ENCODE results near the gene XPC.

XPC gene

DNA sequence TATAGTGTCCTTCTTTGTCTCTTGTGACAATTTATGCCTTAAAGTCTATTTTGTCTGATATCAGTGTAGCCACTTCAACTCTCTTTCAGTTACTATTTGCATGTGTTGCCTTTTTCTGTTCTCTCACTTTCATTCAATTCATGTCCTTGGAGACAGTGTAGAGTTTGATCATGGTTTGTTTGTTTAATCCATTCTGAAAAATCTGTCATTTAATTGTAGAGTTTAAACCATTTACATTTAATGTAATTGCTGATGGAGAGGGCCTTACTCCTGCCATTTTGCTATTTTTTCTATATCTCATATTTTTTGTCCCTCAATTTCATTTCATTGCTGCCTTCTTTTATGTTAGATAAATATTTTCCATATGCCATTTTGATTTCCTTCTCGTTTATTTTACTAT, 42.5 kb upstream of the XPC start:
- TF ChIP-seq SIN3A (IDR thresholded peaks at IDR 0.05; ENCODE audit: borderline replicate concordance, insufficient read depth, low read length), result no peak
- TF ChIP-seq FOXP2 (optimal IDR thresholded peaks at IDR 0.05; ENCODE audit: borderline replicate concordance, extremely low read depth, extremely low read length, insufficient read depth), result no peak
- no peak for TF ChIP-seq POLR2AphosphoS5 (IDR thresholded peaks at IDR 0.05; ENCODE audit: low read depth, low read length)
- no peak for TF ChIP-seq TAF1 (IDR thresholded peaks at IDR 0.05; ENCODE audit: borderline replicate concordance, insufficient read depth, low read length)
- TF ChIP-seq, protein P1, sequence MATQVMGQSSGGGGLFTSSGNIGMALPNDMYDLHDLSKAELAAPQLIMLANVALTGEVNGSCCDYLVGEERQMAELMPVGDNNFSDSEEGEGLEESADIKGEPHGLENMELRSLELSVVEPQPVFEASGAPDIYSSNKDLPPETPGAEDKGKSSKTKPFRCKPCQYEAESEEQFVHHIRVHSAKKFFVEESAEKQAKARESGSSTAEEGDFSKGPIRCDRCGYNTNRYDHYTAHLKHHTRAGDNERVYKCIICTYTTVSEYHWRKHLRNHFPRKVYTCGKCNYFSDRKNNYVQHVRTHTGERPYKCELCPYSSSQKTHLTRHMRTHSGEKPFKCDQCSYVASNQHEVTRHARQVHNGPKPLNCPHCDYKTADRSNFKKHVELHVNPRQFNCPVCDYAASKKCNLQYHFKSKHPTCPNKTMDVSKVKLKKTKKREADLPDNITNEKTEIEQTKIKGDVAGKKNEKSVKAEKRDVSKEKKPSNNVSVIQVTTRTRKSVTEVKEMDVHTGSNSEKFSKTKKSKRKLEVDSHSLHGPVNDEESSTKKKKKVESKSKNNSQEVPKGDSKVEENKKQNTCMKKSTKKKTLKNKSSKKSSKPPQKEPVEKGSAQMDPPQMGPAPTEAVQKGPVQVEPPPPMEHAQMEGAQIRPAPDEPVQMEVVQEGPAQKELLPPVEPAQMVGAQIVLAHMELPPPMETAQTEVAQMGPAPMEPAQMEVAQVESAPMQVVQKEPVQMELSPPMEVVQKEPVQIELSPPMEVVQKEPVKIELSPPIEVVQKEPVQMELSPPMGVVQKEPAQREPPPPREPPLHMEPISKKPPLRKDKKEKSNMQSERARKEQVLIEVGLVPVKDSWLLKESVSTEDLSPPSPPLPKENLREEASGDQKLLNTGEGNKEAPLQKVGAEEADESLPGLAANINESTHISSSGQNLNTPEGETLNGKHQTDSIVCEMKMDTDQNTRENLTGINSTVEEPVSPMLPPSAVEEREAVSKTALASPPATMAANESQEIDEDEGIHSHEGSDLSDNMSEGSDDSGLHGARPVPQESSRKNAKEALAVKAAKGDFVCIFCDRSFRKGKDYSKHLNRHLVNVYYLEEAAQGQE (IDR thresholded peaks at IDR 0.05; ENCODE audit: insufficient read depth in 1 of 2, low read depth in 2 of 2, low read length in 2 of 2), result no peak

DNA sequence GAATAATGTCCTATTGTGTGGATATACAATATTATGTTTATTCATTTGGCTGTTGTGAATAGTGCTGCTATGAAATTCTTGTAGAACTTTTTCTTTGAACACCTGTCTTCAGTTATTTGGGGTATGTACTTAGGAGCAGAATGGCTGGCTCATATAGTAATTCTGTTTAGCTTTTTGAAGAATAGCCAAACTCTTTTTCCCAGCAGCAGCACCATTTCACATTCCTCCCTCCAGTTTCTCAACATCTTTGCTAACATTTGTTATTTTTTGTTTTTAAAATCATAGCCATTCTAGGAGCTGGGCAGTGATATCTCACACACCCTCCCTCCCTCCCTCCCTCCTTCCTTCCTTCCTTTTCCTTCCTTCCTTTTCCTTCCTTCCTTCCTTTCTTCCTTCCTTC, 40.0 kb upstream of the XPC start:
- TF ChIP-seq, protein P1 (IDR thresholded peaks at IDR 0.05; ENCODE audit: insufficient read depth in 1 of 2, low read depth in 2 of 2, low read length in 2 of 2), result no peak
- no peak for TF ChIP-seq TAF1 (IDR thresholded peaks at IDR 0.05; ENCODE audit: borderline replicate concordance, insufficient read depth, low read length)
- TF ChIP-seq POLR2AphosphoS5 (IDR thresholded peaks at IDR 0.05; ENCODE audit: low read depth, low read length), result no peak
- no peak for TF ChIP-seq SIN3A (IDR thresholded peaks at IDR 0.05; ENCODE audit: borderline replicate concordance, insufficient read depth, low read length)
- TF ChIP-seq FOXP2 (optimal IDR thresholded peaks at IDR 0.05; ENCODE audit: borderline replicate concordance, extremely low read depth, extremely low read length, insufficient read depth), result no peak

DNA sequence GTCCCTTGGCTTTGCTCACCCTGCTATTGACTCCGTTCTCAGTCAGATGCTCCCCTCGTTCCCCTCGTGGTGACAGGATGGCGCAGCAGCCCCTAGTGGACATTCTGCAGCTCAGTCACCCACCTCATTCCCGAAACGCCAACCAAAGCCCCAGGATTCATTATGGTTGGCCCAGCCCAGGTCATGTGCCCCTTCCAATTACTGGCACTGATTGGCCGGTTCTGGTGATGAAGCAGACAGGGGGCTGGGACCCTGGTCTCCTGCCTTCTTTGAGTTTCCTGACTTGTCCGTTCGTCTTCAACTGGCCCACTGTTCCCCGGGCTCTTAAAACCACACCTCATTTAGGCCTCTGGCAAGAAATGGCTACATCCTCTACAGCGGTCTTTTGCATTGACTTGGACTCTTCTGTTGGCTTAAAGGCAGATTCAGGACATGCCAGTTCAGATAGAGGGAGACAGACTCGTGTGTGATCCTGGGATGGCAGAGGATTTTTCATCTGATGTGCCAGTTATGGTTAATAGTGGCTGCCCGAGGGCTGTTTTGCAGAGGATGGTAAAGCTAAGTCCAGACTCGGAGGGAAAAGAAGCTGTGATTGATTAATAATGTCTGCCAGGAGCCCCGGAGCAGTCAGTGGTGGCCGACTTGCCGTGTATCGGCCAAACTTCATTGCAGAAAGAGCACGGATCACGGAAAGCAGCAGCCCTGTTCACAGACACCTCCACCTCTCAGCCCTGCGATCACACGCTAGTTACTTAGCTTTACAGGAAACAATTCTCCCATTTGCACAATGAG, 38.1 kb upstream of the XPC start:
- TF ChIP-seq, protein P1 (IDR thresholded peaks at IDR 0.05; ENCODE audit: insufficient read depth in 1 of 2, low read depth in 2 of 2, low read length in 2 of 2), result no peak
- TF ChIP-seq SIN3A (IDR thresholded peaks at IDR 0.05; ENCODE audit: borderline replicate concordance, insufficient read depth, low read length), result no peak
- TF ChIP-seq TAF1 (IDR thresholded peaks at IDR 0.05; ENCODE audit: borderline replicate concordance, insufficient read depth, low read length), result no peak
- no peak for TF ChIP-seq POLR2AphosphoS5 (IDR thresholded peaks at IDR 0.05; ENCODE audit: low read depth, low read length)
- TF ChIP-seq FOXP2 (optimal IDR thresholded peaks at IDR 0.05; ENCODE audit: borderline replicate concordance, extremely low read depth, extremely low read length, insufficient read depth), result no peak

DNA sequence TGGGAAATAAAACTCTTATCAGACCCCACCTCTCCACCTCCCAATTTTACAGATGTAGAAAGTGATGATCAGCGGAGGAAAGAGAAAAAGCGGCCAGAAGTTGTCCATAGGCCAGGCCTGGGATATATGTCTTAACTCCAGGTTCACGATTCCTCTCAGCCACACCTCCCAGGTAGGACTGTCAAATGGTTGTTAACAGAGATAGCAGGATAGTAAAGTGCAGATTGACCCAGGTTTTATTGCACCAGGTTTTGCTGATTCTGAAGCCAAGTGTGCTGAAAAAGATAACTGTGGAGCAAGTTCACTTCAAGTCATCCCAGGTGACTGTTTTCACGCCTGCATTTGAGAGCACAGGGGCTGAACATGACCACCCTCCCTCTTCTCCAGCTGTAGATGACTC, 36.4 kb upstream of the XPC start:
- TF ChIP-seq FOXP2 (optimal IDR thresholded peaks at IDR 0.05; ENCODE audit: borderline replicate concordance, extremely low read depth, extremely low read length, insufficient read depth) (no peak), POLR2AphosphoS5 (IDR thresholded peaks at IDR 0.05; ENCODE audit: low read depth, low read length) (no peak), TAF1 (IDR thresholded peaks at IDR 0.05; ENCODE audit: borderline replicate concordance, insufficient read depth, low read length) (no peak), SIN3A (IDR thresholded peaks at IDR 0.05; ENCODE audit: borderline replicate concordance, insufficient read depth, low read length) (no peak)
- TF ChIP-seq, protein P1 (IDR thresholded peaks at IDR 0.05; ENCODE audit: insufficient read depth in 1 of 2, low read depth in 2 of 2, low read length in 2 of 2), result no peak
